Right renal cortex interstitium (tissue), 3 donors: ENCODE measurements around the gene PXYLP1. TPM values are rescaled to one million over a fixed set of nuclear protein-coding genes. Genes with fewer than 3 reads are reported as not detected.

ENCODE experiments used
- DNase-seq, 3 donors: peaks; one replicate each; pipeline ENCODE4 v3.0.0-alpha.2; 2013; ENCODE audit warnings: low read depth in 3 of 3, low spot score in 2 of 3
- polyA plus RNA-seq, 3 donors: library from polyadenylated mRNA; unstranded; fragments of 120-200 nt; gene quantifications; one replicate each; pipeline ENCODE4 v1.2.1, GENCODE V29; 2013; ENCODE audit not compliant: insufficient read length in 3 of 3

The PXYLP1 gene
- polyA plus RNA-seq, 3 donors = 32.7 to 42.0 (median 41.8) TPM

GRCh38 chr3:141269961-141270360 is 38.3 kb downstream of the PXYLP1 start:
- DNase-seq = no peak

GRCh38 chr3:141271279-141272030 is 39.8 kb downstream of the PXYLP1 start:
- no peak for DNase-seq

- DNase-seq = no peak
Measured at GRCh38 chr3:141272906-141273662, 41.5 kb downstream of the PXYLP1 start.

GRCh38 chr3:141273700-141274410 is 42.2 kb downstream of the PXYLP1 start:
- no peak for DNase-seq

- no peak for DNase-seq
Measured at GRCh38 chr3:141274411-141275031, 42.9 kb downstream of the PXYLP1 start.

- DNase-seq = no peak
Measured at GRCh38 chr3:141275032-141275422, 43.4 kb downstream of the PXYLP1 start.

GRCh38 chr3:141275511-141275910 is 43.9 kb downstream of the PXYLP1 start:
- no peak for DNase-seq

- DNase-seq = no peak
Measured at GRCh38 chr3:141275973-141276372, 44.3 kb downstream of the PXYLP1 start.

GRCh38 chr3:141276398-141276797 is 44.8 kb downstream of the PXYLP1 start:
- DNase-seq = no peak

GRCh38 chr3:141277451-141277850 is 45.8 kb downstream of the PXYLP1 start:
- no peak for DNase-seq

GRCh38 chr3:141278196-141279076 is 46.8 kb downstream of the PXYLP1 start:
- DNase-seq = no peak

- DNase-seq = no peak
Measured at GRCh38 chr3:141279077-141279967, 47.7 kb downstream of the PXYLP1 start.

- no peak for DNase-seq
Measured at GRCh38 chr3:141280086-141280485, 48.5 kb downstream of the PXYLP1 start.

- no peak for DNase-seq
Measured at GRCh38 chr3:141280690-141281089, 49.1 kb downstream of the PXYLP1 start.

- DNase-seq = no peak
Measured at GRCh38 chr3:141285570-141285969, 53.9 kb downstream of the PXYLP1 start.

- DNase-seq = no peak
Measured at GRCh38 chr3:141286856-141287255, 55.2 kb downstream of the PXYLP1 start.

- no peak for DNase-seq
Measured at GRCh38 chr3:141287326-141287725, 55.7 kb downstream of the PXYLP1 start.

GRCh38 chr3:141288336-141288990 is 56.8 kb downstream of the PXYLP1 start:
- no peak for DNase-seq
